ENCODE results near the gene ZNF880. TPM values are rescaled to one million over a fixed set of nuclear protein-coding genes. Genes with fewer than 3 reads are reported as not detected.

ZNF880 gene
- total and polyA plus RNA-seq, 2 of the 4 experiments (the other 2 are of a cell fraction), result 17.4 to 40.3 TPM

- H3K4me3 ChIP-seq (ENCODE audit: insufficient read depth, low read depth, low read length), result no peak overlapping the region
- H2AK5ac ChIP-seq (ENCODE audit: low read depth, low read length), result no peak overlapping the region
- no peak overlapping the region for H4K8ac ChIP-seq (ENCODE audit: low read depth in 2 of 2, low read length in 2 of 2)
- H3K79me1 ChIP-seq (ENCODE audit: low read depth in 1 of 2, low read length in 2 of 2), result no peaks in the 10 kb centered on the region
- H3K27ac ChIP-seq (ENCODE audit: insufficient read depth, low read length), result no peak overlapping the region
- H3K36me3 ChIP-seq (ENCODE audit: control insufficient read depth, insufficient read depth, low read length), result peaks cover 27% of the 10 kb centered on the region
- H4K91ac ChIP-seq (ENCODE audit: insufficient read depth, low read depth, low read length), result no peak overlapping the region
- H3K14ac ChIP-seq (replicated peaks; ENCODE audit: low read depth, low read length), result no peak overlapping the region
- in situ Hi-C loops (cut with MboI; ENCODE audit: low sequenced_read_pairs) (no loop called here), intact Hi-C loops (cut with micrococcal nuclease) (no loop called here), dilution Hi-C loops (cut with HindIII; ENCODE audit: low sequenced_read_pairs, unreplicated experiment) (no loop called here)
- H3K9me3 ChIP-seq (ENCODE audit: control insufficient read depth, insufficient read depth, low read length), result peaks cover 9% of the 10 kb centered on the region
- no peak overlapping the region for H3K4ac ChIP-seq (ENCODE audit: low read depth, low read length)
- no peak overlapping the region for H2AFZ ChIP-seq (replicated peaks; ENCODE audit: low read length, poor library complexity)
- DNase-seq, result no peak
- no peaks in the 10 kb centered on the region for H4K20me1 ChIP-seq (ENCODE audit: insufficient read depth, low read length)
- no peak overlapping the region for H3K4me2 ChIP-seq (ENCODE audit: low read depth, low read length)
- no peaks in the 10 kb centered on the region for H3K4me1 ChIP-seq (ENCODE audit: control insufficient read depth, insufficient read depth, low read length)
- H3K9me1 ChIP-seq (ENCODE audit: insufficient read depth, low read length), result no peaks in the 10 kb centered on the region
- no peak overlapping the region for H2BK120ac ChIP-seq (ENCODE audit: low read depth, low read length)
- H2AK9ac ChIP-seq (replicated peaks; ENCODE audit: low read depth, low read length, poor library complexity), result no peak overlapping the region
- no peak for ATAC-seq (ENCODE audit: low read depth)
- no peak overlapping the region for H3K9ac ChIP-seq (ENCODE audit: low read depth, low read length)
- H2BK15ac ChIP-seq (ENCODE audit: low read depth, low read length), result no peak overlapping the region
- no peak overlapping the region for H3K23ac ChIP-seq (ENCODE audit: low read depth, low read length)
- H3K56ac ChIP-seq (ENCODE audit: extremely low read depth, insufficient read depth, low read length), result no peak overlapping the region
- BruUV-seq (replicated peaks), result no TSS peak
- ChIA-PET POLR2A (ENCODE audit: unreplicated experiment) (no interaction called here), CTCF (no interaction called here)
- H3K27me3 ChIP-seq (ENCODE audit: control insufficient read depth, insufficient read depth, low read length), result no peaks in the 10 kb centered on the region
- H4K5ac ChIP-seq (ENCODE audit: low read depth, low read length), result no peak overlapping the region
- no peak overlapping the region for H2BK20ac ChIP-seq (ENCODE audit: low read depth, low read length)
- TF ChIP-seq MAFK (IDR thresholded peaks at IDR 0.05; ENCODE audit: low read depth, low read length), result no peak
- H2BK5ac ChIP-seq (ENCODE audit: low read depth, low read length, poor library complexity, severe bottlenecking), result no peak overlapping the region
- no peak overlapping the region for H3K18ac ChIP-seq (ENCODE audit: low read depth, low read length)
- WGBS, 2 experiments (ENCODE audit: extremely low coverage in 2 of 2, insufficient read length in 1 of 2), result 82% methylated on average over 2 of the region's 6 CpGs; no CpG with 5 or more reads in 1 of the 2 experiments
Observed at GRCh38 chr19:52345162-52345561, 24.6 kb upstream of the ZNF880 start.

All from IMR-90 (cell line).